Liver (tissue), 9 donors: Measurements from ENCODE around the gene PAIP1. TPM values are rescaled to one million over a fixed set of nuclear protein-coding genes. Genes with fewer than 3 reads are reported as not detected.

Experiments used
- DNase-seq: peaks from one replicate; pipeline ENCODE4 v3.0.0-alpha.2; 2017; ENCODE audit warnings: low spot score
- H3K27ac ChIP-seq, 2 donors: one replicate each; pipeline ENCODE4 v1.7.0; 2013; ENCODE audit warnings: inconsistent platforms in 2 of 2, low read length in 2 of 2, control low read depth in 1 of 2, low read depth in 1 of 2, mild to moderate bottlenecking in 1 of 2
- H3K27me3 ChIP-seq, 4 donors: one replicate each; pipeline versions ENCODE4 v1.6.1 to v1.7.0; 2013; ENCODE audit warnings: low read length in 3 of 4, inconsistent platforms in 1 of 4, mild to moderate bottlenecking in 1 of 4, moderate library complexity in 1 of 4; ENCODE audit not compliant: control insufficient read depth in 4 of 4, insufficient read depth in 4 of 4
- H3K36me3 ChIP-seq, 4 donors: one replicate each; pipeline versions ENCODE4 v1.6.1 to v1.7.0; 2013; ENCODE audit warnings: low read length in 3 of 4, mild to moderate bottlenecking in 3 of 4, low read depth in 1 of 4, moderate library complexity in 1 of 4; ENCODE audit not compliant: control insufficient read depth in 4 of 4, insufficient read depth in 3 of 4
- H3K4me1 ChIP-seq, 4 donors: one replicate each; pipeline versions ENCODE4 v1.6.1 to v1.7.0; 2013; ENCODE audit warnings: low read length in 3 of 4, mild to moderate bottlenecking in 3 of 4, moderate library complexity in 1 of 4; ENCODE audit not compliant: control insufficient read depth in 4 of 4, insufficient read depth in 4 of 4
- H3K4me3 ChIP-seq, 3 donors: one replicate each; pipeline versions ENCODE4 v1.6.1 to v1.7.0; 2013; ENCODE audit warnings: low read length in 3 of 3, control low read depth in 1 of 3, low read depth in 1 of 3, mild to moderate bottlenecking in 1 of 3
- H3K9ac ChIP-seq, 2 donors: one replicate each; pipeline ENCODE4 v1.7.0; 2013; ENCODE audit warnings: low read length in 2 of 2, mild to moderate bottlenecking in 2 of 2, moderate library complexity in 2 of 2, control low read depth in 1 of 2, low read depth in 1 of 2
- H3K9me3 ChIP-seq, 4 donors: one replicate each; pipeline versions ENCODE4 v1.6.1 to v1.7.0; 2013; ENCODE audit warnings: low read length in 3 of 4; ENCODE audit not compliant: control insufficient read depth in 4 of 4
- EGR1 ChIP-seq, 2 donors: IDR thresholded peaks; 2 replicates each; pipeline ENCODE4 v1.6.1; 2016 to 2018; ENCODE audit warnings: antibody characterized with exemption in 2 of 2, low read depth in 2 of 2
- FOXA1 ChIP-seq: IDR thresholded peaks from 2 replicates; pipeline ENCODE4 v1.6.1; 2016; ENCODE audit warnings: antibody characterized with exemption
- FOXA2 ChIP-seq: IDR thresholded peaks from 2 replicates; pipeline ENCODE4 v1.6.1; 2016; ENCODE audit warnings: antibody characterized with exemption
- GABPA ChIP-seq, 2 donors: IDR thresholded peaks in 1 of 2; conservative IDR thresholded peaks in 1 of 2; 2 replicates each; pipeline ENCODE4 v1.6.1; 2016; ENCODE audit warnings: antibody characterized with exemption in 2 of 2, mild to moderate bottlenecking in 1 of 2, moderate library complexity in 1 of 2
- HNF4A ChIP-seq, 2 donors: conservative IDR thresholded peaks; 2 replicates each; pipeline ENCODE4 v1.6.1; 2016; ENCODE audit warnings: antibody characterized with exemption in 2 of 2, mild to moderate bottlenecking in 2 of 2
- HNF4G ChIP-seq: IDR thresholded peaks from 2 replicates; pipeline ENCODE4 v1.6.1; 2016; ENCODE audit warnings: antibody characterized with exemption
- JUND ChIP-seq, 2 donors: IDR thresholded peaks; 2 replicates each; pipeline ENCODE4 v1.6.1; 2016; ENCODE audit warnings: antibody characterized with exemption in 2 of 2
- NR2F2 ChIP-seq: IDR thresholded peaks from 2 replicates; pipeline ENCODE4 v1.6.1; 2016; ENCODE audit warnings: antibody characterized with exemption
- RAD21 ChIP-seq, 2 donors: IDR thresholded peaks; 2 replicates each; pipeline ENCODE4 v1.6.1; 2016; ENCODE audit warnings: antibody characterized with exemption in 2 of 2, mild to moderate bottlenecking in 2 of 2
- RXRA ChIP-seq, 2 donors: IDR thresholded peaks; 2 replicates each; pipeline ENCODE4 v1.6.1; 2017 to 2018; ENCODE audit warnings: antibody characterized with exemption in 2 of 2, mild to moderate bottlenecking in 1 of 2
- SP1 ChIP-seq: IDR thresholded peaks from 2 replicates; pipeline ENCODE4 v1.6.1; 2018; ENCODE audit warnings: antibody characterized with exemption, mild to moderate bottlenecking
- TAF1 ChIP-seq: conservative IDR thresholded peaks from 2 replicates; pipeline ENCODE4 v1.6.1; 2016; ENCODE audit warnings: antibody characterized with exemption, mild to moderate bottlenecking
- YY1 ChIP-seq: IDR thresholded peaks from 2 replicates; pipeline ENCODE4 v1.6.1; 2016; ENCODE audit warnings: antibody characterized with exemption, mild to moderate bottlenecking
- WGBS: extraction: QIAGEN DNeasy Blood & Tissue Kit; methylation state at CpG from one replicate; pipeline ENCODE4 v1.1.7; 2013; 5-methylcytosine and 5-hydroxymethylcytosine counted together
- polyA plus RNA-seq, 2 donors: library from polyadenylated mRNA; stranded (reverse) in 1 of 2; unstranded in 1 of 2; fragments of 200-250 nt in 1 of 2; fragments of >200 nt in 1 of 2; fragmentation: Nextera tagmentation in 1 of 2; extraction: Ambion mirVana in 1 of 2; gene quantifications; one replicate each; pipeline versions ENCODE4 v1.2.1 to v1.2.3, GENCODE V29; 2013 to 2015
- total RNA-seq, 2 donors: library from RNA; depleted of rRNA; stranded (reverse); fragments of >200 nt; gene quantifications; one replicate each; pipeline ENCODE4 v1.2.3, GENCODE V29; 2014
- TF ChIP-seq, protein P1 (sequence below): IDR thresholded peaks from 2 replicates; pipeline ENCODE4 v1.6.1; 2016; ENCODE audit warnings: antibody characterized with exemption, mild to moderate bottlenecking
- TF ChIP-seq, protein P2 (sequence below): IDR thresholded peaks from 2 replicates; pipeline ENCODE4 v1.6.1; 2016; ENCODE audit warnings: antibody characterized with exemption
- TF ChIP-seq, protein P3 (sequence below): IDR thresholded peaks from 2 replicates; pipeline ENCODE4 v1.6.1; 2016; ENCODE audit warnings: antibody characterized with exemption
- TF ChIP-seq, protein P4 (sequence below): IDR thresholded peaks from 2 replicates; pipeline ENCODE4 v1.6.1; 2016; ENCODE audit warnings: antibody characterized with exemption
- TF ChIP-seq, protein P5 (sequence below): fragments of 150-350 bp; IDR thresholded peaks from 2 replicates; pipeline ENCODE4 v1.5.1; 2017; ENCODE audit warnings: improper control_type of control experiment, low read depth, low read length; ENCODE audit not compliant: missing input control
- donor health status: healthy.
- donor health status: healthy.
- donor health status: healthy.
- donor health status: healthy.
- donor health status: healthy.

Gene PAIP1
- total and polyA plus RNA-seq, 4 donors, result 27.0 to 50.8 (median 44.2) TPM

DNA sequence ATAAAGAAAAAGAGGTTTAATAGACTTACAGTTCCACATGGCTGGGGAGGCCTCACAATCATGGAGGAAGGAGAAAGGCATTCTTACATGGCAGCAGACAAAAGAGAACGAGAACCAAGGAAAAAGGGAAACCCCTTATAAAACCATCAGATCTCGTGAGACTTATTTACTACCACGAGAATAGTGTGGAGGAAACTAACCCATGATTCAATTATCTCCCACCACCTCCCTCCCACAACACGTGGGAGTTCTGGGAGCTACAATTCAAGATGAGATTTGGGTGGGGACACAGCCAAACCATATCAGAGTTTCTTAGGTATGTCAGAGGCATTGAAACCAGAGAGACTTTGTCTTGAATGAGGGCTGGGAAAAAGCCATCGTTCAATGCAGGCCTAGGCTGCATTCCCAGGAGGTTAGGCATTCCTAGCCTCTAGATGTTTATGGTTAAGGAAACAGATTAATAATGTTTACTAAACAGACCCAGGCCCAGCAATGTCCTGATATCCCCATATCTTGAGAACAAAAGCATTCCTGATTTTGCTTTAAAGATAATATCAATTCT is 7.5 kb upstream of the PAIP1 start (continued):
- TF ChIP-seq, protein P1, sequence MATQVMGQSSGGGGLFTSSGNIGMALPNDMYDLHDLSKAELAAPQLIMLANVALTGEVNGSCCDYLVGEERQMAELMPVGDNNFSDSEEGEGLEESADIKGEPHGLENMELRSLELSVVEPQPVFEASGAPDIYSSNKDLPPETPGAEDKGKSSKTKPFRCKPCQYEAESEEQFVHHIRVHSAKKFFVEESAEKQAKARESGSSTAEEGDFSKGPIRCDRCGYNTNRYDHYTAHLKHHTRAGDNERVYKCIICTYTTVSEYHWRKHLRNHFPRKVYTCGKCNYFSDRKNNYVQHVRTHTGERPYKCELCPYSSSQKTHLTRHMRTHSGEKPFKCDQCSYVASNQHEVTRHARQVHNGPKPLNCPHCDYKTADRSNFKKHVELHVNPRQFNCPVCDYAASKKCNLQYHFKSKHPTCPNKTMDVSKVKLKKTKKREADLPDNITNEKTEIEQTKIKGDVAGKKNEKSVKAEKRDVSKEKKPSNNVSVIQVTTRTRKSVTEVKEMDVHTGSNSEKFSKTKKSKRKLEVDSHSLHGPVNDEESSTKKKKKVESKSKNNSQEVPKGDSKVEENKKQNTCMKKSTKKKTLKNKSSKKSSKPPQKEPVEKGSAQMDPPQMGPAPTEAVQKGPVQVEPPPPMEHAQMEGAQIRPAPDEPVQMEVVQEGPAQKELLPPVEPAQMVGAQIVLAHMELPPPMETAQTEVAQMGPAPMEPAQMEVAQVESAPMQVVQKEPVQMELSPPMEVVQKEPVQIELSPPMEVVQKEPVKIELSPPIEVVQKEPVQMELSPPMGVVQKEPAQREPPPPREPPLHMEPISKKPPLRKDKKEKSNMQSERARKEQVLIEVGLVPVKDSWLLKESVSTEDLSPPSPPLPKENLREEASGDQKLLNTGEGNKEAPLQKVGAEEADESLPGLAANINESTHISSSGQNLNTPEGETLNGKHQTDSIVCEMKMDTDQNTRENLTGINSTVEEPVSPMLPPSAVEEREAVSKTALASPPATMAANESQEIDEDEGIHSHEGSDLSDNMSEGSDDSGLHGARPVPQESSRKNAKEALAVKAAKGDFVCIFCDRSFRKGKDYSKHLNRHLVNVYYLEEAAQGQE, result no peak
- TF ChIP-seq JUND (IDR thresholded peaks at IDR 0.05) (no peak), SP1 (no peak), EGR1 (IDR thresholded peaks at IDR 0.05; ENCODE audit: low read depth in 2 of 2) (no peak), FOXA2 (no peak)
- TF ChIP-seq, protein P2, sequence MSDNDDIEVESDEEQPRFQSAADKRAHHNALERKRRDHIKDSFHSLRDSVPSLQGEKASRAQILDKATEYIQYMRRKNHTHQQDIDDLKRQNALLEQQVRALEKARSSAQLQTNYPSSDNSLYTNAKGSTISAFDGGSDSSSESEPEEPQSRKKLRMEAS, result no peak

DNA sequence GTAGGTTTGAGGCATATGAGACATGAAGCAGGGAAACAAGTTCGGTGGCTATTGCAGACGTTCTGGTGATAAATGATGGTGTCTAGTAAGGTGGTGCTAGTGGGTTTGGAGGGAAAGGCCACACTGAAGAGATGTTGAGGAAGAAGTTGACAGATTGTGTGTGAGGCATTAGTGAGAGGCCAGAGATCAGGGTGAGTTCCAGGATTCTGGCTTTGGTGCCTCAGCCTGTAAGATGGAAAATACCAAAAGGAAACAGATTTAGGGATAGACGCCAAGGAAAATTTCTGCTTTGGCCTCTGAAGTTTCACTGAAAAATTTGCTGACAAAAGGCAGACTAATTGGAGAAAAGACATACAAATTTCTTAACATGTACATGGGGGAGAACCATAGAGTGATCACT is 6.4 kb upstream of the PAIP1 start:
- Histone ChIP-seq H3K9ac (no peak overlapping the region), H3K4me1 (no peaks in the 10 kb centered on the region), H3K4me3 (no peak overlapping the region), H3K9me3 (no peaks in the 10 kb centered on the region), H3K27me3 (no peaks in the 10 kb centered on the region), H3K36me3 (no peaks in the 10 kb centered on the region), H3K27ac (no peak overlapping the region)
- no peak for TF ChIP-seq GABPA (IDR thresholded peaks at IDR 0.05 in 1 of 2, conservative IDR thresholded peaks at IDR 0.05 in 1 of 2)
- TF ChIP-seq NR2F2, result peak; percentile 51
- DNase-seq, result no peak
- 84% methylated on average over 3 of the region's 3 CpGs for WGBS

DNA sequence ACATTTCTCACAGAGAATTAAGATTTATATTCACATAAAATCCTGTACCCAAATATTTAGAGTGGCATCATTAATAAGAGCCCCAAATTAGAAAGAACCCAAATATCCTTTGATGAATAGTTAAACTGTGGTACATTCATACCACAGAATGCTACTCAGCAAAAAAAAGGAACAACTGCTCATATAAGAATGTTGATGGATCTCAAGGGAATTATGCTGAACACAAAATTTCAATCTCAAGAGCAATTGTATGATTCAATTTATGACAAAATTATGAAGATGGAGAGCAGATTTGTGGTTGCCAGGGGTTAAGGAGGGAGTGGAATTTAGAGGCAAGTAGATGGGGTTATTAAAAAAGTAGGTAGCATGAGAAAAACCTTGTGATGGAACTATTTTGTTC is 4.5 kb upstream of the PAIP1 start:
- DNase-seq, result no peak
- TF ChIP-seq RXRA (IDR thresholded peaks at IDR 0.05) (no peak), HNF4A (conservative IDR thresholded peaks at IDR 0.05) (no peak), EGR1 (IDR thresholded peaks at IDR 0.05; ENCODE audit: low read depth in 2 of 2) (no peak), TAF1 (no peak), YY1 (no peak), NR2F2 (no peak), SP1 (no peak), RAD21 (IDR thresholded peaks at IDR 0.05) (no peak), JUND (IDR thresholded peaks at IDR 0.05) (no peak), FOXA1 (no peak), FOXA2 (no peak), GABPA (IDR thresholded peaks at IDR 0.05 in 1 of 2, conservative IDR thresholded peaks at IDR 0.05 in 1 of 2) (no peak), HNF4G (no peak)
- TF ChIP-seq, protein P3, sequence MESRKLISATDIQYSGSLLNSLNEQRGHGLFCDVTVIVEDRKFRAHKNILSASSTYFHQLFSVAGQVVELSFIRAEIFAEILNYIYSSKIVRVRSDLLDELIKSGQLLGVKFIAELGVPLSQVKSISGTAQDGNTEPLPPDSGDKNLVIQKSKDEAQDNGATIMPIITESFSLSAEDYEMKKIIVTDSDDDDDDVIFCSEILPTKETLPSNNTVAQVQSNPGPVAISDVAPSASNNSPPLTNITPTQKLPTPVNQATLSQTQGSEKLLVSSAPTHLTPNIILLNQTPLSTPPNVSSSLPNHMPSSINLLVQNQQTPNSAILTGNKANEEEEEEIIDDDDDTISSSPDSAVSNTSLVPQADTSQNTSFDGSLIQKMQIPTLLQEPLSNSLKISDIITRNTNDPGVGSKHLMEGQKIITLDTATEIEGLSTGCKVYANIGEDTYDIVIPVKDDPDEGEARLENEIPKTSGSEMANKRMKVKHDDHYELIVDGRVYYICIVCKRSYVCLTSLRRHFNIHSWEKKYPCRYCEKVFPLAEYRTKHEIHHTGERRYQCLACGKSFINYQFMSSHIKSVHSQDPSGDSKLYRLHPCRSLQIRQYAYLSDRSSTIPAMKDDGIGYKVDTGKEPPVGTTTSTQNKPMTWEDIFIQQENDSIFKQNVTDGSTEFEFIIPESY, result no peak
- TF ChIP-seq, protein P1, result no peak
- TF ChIP-seq, protein P2, result no peak
- TF ChIP-seq, protein P4, sequence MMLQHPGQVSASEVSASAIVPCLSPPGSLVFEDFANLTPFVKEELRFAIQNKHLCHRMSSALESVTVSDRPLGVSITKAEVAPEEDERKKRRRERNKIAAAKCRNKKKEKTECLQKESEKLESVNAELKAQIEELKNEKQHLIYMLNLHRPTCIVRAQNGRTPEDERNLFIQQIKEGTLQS, result no peak
- TF ChIP-seq, protein P5, sequence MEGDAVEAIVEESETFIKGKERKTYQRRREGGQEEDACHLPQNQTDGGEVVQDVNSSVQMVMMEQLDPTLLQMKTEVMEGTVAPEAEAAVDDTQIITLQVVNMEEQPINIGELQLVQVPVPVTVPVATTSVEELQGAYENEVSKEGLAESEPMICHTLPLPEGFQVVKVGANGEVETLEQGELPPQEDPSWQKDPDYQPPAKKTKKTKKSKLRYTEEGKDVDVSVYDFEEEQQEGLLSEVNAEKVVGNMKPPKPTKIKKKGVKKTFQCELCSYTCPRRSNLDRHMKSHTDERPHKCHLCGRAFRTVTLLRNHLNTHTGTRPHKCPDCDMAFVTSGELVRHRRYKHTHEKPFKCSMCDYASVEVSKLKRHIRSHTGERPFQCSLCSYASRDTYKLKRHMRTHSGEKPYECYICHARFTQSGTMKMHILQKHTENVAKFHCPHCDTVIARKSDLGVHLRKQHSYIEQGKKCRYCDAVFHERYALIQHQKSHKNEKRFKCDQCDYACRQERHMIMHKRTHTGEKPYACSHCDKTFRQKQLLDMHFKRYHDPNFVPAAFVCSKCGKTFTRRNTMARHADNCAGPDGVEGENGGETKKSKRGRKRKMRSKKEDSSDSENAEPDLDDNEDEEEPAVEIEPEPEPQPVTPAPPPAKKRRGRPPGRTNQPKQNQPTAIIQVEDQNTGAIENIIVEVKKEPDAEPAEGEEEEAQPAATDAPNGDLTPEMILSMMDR, result no peak
- H3K9ac ChIP-seq, result no peak overlapping the region

More for the DNA sequence above, 4.5 kb upstream of the PAIP1 start:
- Histone ChIP-seq H3K36me3 (no peaks in the 10 kb centered on the region), H3K27ac (no peak overlapping the region), H3K4me3 (no peak overlapping the region), H3K27me3 (no peaks in the 10 kb centered on the region), H3K4me1 (peaks cover 0 to 5% (median 0%) of the 10 kb centered on the region in 4 donors), H3K9me3 (no peaks in the 10 kb centered on the region)
